ENCODE results near the gene PPP4R2.
"Not testable (repeated sequence)": the region's sequence is repeated elsewhere in the genome, so short reads cannot be mapped to it uniquely, and the experiment has no call there.

Gene PPP4R2

GRCh38 chr3:72977060-72977808 is 19.4 kb upstream of the PPP4R2 start:
- no peak for DNase-seq (ENCODE audit: low spot score)

- DNase-seq (ENCODE audit: low spot score): no peak
Observed at GRCh38 chr3:72982609-72983366, 13.8 kb upstream of the PPP4R2 start.

GRCh38 chr3:72985576-72985975 is 11.0 kb upstream of the PPP4R2 start:
- DNase-seq (ENCODE audit: low spot score): no peak

GRCh38 chr3:72990701-72991395 is 5.8 kb upstream of the PPP4R2 start:
- no peak for DNase-seq (ENCODE audit: low spot score)

GRCh38 chr3:72991522-72991921 is 5.1 kb upstream of the PPP4R2 start:
- DNase-seq (ENCODE audit: low spot score): no peak

GRCh38 chr3:72993391-72993790 is 3.2 kb upstream of the PPP4R2 start:
- DNase-seq (ENCODE audit: low spot score): no peak

GRCh38 chr3:72995337-72995736 is 1.3 kb upstream of the PPP4R2 start:
- no peak for DNase-seq (ENCODE audit: low spot score)

- no peak for DNase-seq (ENCODE audit: low spot score)
Observed at GRCh38 chr3:72996121-72996472, 514 bp upstream of the PPP4R2 start.

GRCh38 chr3:72997421-72997961 is 880 bp downstream of the PPP4R2 start:
- DNase-seq (ENCODE audit: low spot score): peak; percentile 50

GRCh38 chr3:72998466-72998865 is 1.9 kb downstream of the PPP4R2 start:
- DNase-seq (ENCODE audit: low spot score): no peak

GRCh38 chr3:72999951-73000350 is 3.3 kb downstream of the PPP4R2 start:
- DNase-seq (ENCODE audit: low spot score): no peak

GRCh38 chr3:73003050-73003449 is 6.4 kb downstream of the PPP4R2 start:
- not testable (repeated sequence) for DNase-seq (ENCODE audit: low spot score)

GRCh38 chr3:73004316-73004715 is 7.7 kb downstream of the PPP4R2 start:
- no peak for DNase-seq (ENCODE audit: low spot score)

GRCh38 chr3:73007992-73008712 is 11.5 kb downstream of the PPP4R2 start:
- no peak for DNase-seq (ENCODE audit: low spot score)

- DNase-seq (ENCODE audit: low spot score): no peak
Observed at GRCh38 chr3:73009008-73009407, 12.4 kb downstream of the PPP4R2 start.

GRCh38 chr3:73009750-73010149 is 13.1 kb downstream of the PPP4R2 start:
- no peak for DNase-seq (ENCODE audit: low spot score)

- no peak for DNase-seq (ENCODE audit: low spot score)
Observed at GRCh38 chr3:73010158-73010557, 13.5 kb downstream of the PPP4R2 start.

- DNase-seq (ENCODE audit: low spot score): no peak
Observed at GRCh38 chr3:73018298-73018697, 21.7 kb downstream of the PPP4R2 start.

GRCh38 chr3:73018790-73019441 is 22.3 kb downstream of the PPP4R2 start:
- no peak for DNase-seq (ENCODE audit: low spot score)

- no peak for DNase-seq (ENCODE audit: low spot score)
Observed at GRCh38 chr3:73021301-73021835, 24.8 kb downstream of the PPP4R2 start.

GRCh38 chr3:73024836-73025235 is 28.2 kb downstream of the PPP4R2 start:
- no peak for DNase-seq (ENCODE audit: low spot score)
